ENCODE results near the gene SOBP. TPM values are rescaled to one million over a fixed set of nuclear protein-coding genes. Genes with fewer than 3 reads are reported as not detected.
A peak's percentile ranks its signal among the peaks of the same experiment; 100 is the strongest.
"Not testable (repeated sequence)": the region's sequence is repeated elsewhere in the genome, so short reads cannot be mapped to it uniquely, and the experiment has no call there.

Gene SOBP
- total RNA-seq, 1 experiment from 2014 or later = 1.6 TPM

- peak; percentile 37 for DNase-seq (ENCODE audit: low read depth)
Observed at GRCh38 chr6:107488875-107489635, 862 bp upstream of the SOBP start.

- DNase-seq (ENCODE audit: low read depth) = peak; percentile 9
Observed at GRCh38 chr6:107490566-107491137, 735 bp downstream of the SOBP start.

- peak; percentile 25 for DNase-seq (ENCODE audit: low read depth)
Observed at GRCh38 chr6:107491138-107491609, 1.3 kb downstream of the SOBP start.

- DNase-seq (ENCODE audit: low read depth) = peak; percentile 24
Observed at GRCh38 chr6:107491760-107492660, 2.1 kb downstream of the SOBP start.

- no peak for DNase-seq (ENCODE audit: low read depth)
Observed at GRCh38 chr6:107493158-107494057, 3.5 kb downstream of the SOBP start.

GRCh38 chr6:107495196-107495643 lies 5.3 kb downstream of the SOBP start:
- peak; percentile 12 for DNase-seq (ENCODE audit: low read depth)

- DNase-seq (ENCODE audit: low read depth) = no peak
Observed at GRCh38 chr6:107495971-107496370, 6.1 kb downstream of the SOBP start.

- DNase-seq (ENCODE audit: low read depth) = no peak
Observed at GRCh38 chr6:107496892-107497684, 7.2 kb downstream of the SOBP start.

GRCh38 chr6:107504270-107505026 lies 14.5 kb downstream of the SOBP start:
- no peak for DNase-seq (ENCODE audit: low read depth)

- no peak for DNase-seq (ENCODE audit: low read depth)
Observed at GRCh38 chr6:107506145-107506544, 16.2 kb downstream of the SOBP start.

- no peak for DNase-seq (ENCODE audit: low read depth)
Observed at GRCh38 chr6:107509506-107509905, 19.6 kb downstream of the SOBP start.

GRCh38 chr6:107510108-107510507 lies 20.2 kb downstream of the SOBP start:
- no peak for DNase-seq (ENCODE audit: low read depth)

GRCh38 chr6:107511511-107511993 lies 21.6 kb downstream of the SOBP start:
- DNase-seq (ENCODE audit: low read depth) = peak; percentile 20

GRCh38 chr6:107513214-107513613 lies 23.3 kb downstream of the SOBP start:
- DNase-seq (ENCODE audit: low read depth) = no peak

GRCh38 chr6:107515955-107516354 lies 26.0 kb downstream of the SOBP start:
- DNase-seq (ENCODE audit: low read depth) = no peak

GRCh38 chr6:107517274-107517673 lies 27.4 kb downstream of the SOBP start:
- no peak for DNase-seq (ENCODE audit: low read depth)

- DNase-seq (ENCODE audit: low read depth) = not testable (repeated sequence)
Observed at GRCh38 chr6:107519224-107519623, 29.3 kb downstream of the SOBP start.

- DNase-seq (ENCODE audit: low read depth) = not testable (repeated sequence)
Observed at GRCh38 chr6:107520706-107521105, 30.8 kb downstream of the SOBP start.

- DNase-seq (ENCODE audit: low read depth) = no peak
Observed at GRCh38 chr6:107523054-107523791, 33.3 kb downstream of the SOBP start.
